ENCODE results near the gene LAMC1.

The LAMC1 gene

DNA sequence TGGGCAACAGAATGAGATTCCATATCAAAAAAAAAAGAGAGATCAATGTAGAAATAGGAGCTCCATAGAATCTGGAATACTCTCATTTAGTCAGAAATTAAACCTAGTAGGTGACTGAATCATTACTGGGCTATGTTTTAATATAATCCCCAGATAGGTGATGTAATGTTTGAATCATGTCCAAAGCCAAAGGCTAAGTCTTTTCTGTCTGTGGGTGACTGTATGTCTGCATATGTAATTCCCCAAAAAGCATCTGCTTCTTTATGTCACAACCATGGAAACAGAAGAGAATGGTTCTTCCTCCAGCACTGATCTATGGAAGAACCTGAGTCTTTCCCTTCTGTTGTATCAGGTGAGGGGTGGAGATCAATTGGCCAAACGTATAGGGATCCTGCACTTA is 168.6 kb downstream of the LAMC1 start:
- DNase-seq (ENCODE audit: low spot score): no peak

GRCh38 chr1:183193963-183194525 is 170.8 kb downstream of the LAMC1 start:
- no peak for DNase-seq (ENCODE audit: low spot score)

DNA sequence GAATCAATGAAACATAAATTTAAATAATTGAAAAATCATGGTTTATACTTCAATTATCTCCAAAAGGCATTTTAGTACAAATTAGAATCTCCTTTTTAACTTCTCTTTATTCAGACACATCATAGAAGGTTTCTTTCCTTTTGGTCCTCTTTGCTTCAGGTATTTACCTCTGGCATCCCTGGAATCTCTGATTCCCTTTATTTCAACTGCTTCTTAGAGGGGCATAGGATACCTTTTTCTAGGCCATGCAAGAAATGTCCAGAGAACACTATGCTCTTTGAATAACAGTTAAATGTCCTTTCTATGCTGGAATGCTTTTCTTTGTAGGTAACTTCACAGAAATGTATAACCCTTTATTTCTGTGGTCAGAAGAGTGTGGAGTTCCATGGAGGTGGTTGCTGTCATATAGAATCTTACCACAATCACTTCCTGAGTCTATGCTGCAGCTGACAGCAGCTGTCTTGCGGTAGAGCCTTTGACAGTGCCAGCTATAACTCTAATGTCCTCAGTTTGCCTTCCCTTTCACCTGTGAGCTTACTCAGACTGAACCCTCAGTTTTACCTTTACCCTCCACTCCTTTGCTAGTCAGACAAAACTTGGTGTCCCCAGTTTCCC is 171.4 kb downstream of the LAMC1 start:
- no peak for DNase-seq (ENCODE audit: low spot score)

GRCh38 chr1:183195142-183195574 is 171.9 kb downstream of the LAMC1 start:
- DNase-seq (ENCODE audit: low spot score): peak; percentile 22

Measured in COLO829 (cell line).